Measurements from ENCODE around the gene DGKA.
"Not testable (repeated sequence)": the region's sequence is repeated elsewhere in the genome, so short reads cannot be mapped to it uniquely, and the experiment has no call there.

Gene DGKA

DNA sequence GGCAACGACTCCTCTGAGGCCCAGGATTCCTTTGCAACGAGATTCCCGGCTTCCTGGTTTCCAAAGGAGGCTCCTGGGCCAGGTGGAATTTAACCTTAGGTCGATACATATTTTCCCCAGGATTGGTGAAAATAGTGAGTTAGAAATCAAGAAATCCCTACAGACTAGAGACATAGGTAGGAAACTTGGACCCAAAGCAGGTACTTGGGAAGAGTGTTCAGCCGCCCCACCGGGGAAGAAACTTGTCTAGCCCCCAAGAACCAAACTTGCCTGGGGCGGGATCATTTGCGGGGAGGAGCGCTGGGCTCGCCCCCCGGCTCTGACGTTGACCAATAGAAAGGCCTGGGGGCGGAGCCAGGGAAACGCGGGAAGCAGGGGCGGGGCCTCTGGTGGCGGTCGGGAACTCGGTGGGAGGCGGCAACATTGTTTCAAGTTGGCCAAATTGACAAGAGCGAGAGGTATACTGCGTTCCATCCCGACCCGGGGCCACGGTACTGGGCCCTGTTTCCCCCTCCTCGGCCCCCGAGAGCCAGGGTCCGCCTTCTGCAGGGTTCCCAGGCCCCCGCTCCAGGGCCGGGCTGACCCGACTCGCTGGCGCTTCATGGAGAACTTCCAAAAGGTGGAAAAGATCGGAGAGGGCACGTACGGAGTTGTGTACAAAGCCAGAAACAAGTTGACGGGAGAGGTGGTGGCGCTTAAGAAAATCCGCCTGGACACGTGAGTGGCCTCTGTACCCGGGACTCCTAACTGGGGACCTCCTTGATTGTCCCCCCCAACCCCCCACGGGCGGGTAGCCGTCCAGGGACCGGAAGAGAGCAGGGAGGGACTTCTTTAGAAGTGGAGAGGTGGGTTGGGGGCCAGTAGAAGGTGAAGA is 35.7 kb downstream of the DGKA start, which contains the start of gene CDK2:
Gene CDK2, plus strand, starts transcription at position 423 of the 874 bp plus-strand sequence. Its CDS starts 179 bp downstream, at position 602.
- DNase-seq (ENCODE audit: low read depth in 2 of 2, low spot score in 1 of 2), result peak; percentile 80 to 81

DNA sequence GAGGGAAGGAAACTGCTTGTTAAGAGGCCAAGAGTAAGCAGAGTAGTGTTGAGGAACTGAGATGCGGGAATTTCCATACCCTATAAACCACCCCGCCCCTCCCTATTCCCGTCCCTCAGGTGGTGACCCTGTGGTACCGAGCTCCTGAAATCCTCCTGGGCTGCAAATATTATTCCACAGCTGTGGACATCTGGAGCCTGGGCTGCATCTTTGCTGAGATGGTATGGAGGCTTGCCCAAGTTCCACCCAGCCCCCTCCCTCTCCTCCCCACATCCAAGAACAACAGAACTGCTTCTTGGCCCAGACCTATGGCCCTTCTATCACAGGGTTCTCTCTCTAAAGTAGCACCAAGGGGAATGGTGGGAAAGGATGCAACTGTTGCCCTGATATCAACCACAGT is 38.4 kb downstream of the DGKA start:
- no peak for DNase-seq (ENCODE audit: low read depth in 2 of 2, low spot score in 1 of 2)

- DNase-seq (ENCODE audit: low read depth in 2 of 2, low spot score in 1 of 2), result no peak
Measured at GRCh38 chr12:55970775-55971174, 39.8 kb downstream of the DGKA start.

DNA sequence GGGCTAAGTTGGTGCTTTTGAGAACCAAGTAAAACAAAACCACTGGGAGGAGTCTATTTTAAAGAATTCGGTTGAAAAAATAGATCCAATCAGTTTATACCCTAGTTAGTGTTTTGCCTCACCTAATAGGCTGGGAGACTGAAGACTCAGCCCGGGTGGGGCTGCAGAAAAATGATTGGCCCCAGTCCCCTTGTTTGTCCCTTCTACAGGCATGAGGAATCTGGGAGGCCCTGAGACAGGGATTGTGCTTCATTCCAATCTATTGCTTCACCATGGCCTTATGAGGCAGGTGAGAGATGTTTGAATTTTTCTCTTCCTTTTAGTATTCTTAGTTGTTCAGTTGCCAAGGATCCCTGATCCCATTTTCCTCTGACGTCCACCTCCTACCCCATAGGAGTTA is 41.1 kb downstream of the DGKA start:
- no peak for DNase-seq (ENCODE audit: low read depth in 2 of 2, low spot score in 1 of 2)

DNA sequence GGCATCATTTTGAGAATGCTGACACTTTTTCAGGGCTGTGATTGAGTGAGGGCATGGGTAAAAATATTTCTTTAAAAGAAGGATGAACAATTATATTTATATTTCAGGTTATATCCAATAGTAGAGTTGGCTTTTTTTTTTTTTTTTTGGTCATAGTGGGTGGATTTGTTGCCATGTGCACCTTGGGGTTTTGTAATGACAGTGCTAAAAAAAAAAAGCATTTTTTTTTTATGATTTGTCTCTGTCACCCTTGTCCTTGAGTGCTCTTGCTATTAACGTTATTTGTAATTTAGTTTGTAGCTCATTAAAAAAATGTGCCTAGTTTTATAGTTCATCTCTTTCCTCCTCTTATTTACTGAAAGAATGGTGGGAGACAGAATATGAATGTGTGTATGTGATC is 41.5 kb downstream of the DGKA start:
- DNase-seq (ENCODE audit: low read depth in 2 of 2, low spot score in 1 of 2), result no peak

DNA sequence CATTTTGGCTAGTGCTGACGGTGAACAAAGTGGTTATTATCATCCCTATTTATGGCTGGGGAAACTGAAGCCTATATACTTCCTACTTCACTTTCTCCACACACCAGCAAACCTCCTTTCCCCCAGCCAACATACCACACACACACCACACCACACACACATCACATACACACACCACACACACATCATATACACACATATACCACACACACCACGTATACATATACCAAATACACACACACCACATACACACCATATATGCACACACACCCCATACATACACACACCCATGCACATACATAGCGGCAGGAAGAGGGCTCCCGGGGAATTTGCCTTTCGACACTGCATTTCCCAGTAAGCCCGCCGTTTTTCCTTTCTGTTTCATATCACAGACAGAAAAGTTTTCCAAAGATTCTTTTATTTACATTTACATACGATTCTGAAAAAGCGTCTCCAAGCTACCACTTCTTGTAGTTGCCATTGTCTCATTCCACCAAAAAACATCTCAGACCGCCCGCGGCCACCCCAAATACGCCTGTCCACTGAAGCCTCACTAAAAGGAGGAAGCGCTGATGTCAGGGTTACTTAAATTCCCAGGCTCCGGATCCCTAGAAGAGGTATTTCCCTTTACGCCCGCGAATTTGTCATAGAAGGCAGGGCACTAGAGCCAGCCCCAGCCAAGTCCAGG is 42.1 kb downstream of the DGKA start:
- DNase-seq (ENCODE audit: low read depth in 2 of 2, low spot score in 1 of 2), result no peak

DNA sequence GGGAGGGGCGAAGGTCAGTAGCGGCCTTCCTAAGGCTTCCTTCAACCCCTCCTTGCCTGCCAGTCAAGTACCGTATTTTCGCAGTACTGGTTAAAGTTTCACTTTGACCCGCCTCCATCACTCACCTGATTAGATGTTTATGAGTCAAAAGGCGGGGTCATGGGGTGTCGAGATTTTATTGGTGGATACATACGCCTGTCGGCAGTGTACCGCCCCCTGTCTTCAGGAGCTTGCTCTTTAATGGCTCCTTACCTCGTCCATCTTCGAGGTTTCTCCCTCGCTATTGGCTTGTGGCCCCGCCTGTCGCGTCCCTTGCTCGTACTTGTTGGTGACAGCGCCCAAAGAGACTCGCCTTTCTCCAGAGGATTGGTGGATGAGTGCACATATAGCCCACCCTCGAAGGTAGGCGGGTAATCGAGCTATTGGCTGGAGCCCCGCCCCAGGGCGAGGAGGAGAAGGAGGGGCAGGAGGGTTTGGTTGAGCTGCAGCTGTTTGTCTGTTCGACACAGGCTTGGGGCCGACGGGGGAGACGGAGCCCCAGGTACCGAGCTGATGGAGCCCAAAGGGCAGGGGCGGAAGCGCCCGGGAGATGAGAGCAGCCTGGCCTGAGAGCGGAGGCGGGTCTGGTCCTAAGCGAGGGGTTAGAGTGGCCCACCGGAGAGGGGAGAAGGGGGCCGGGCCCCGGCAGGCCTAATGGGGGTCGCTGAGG is 42.8 kb downstream of the DGKA start, which contains the start of gene RAB5B:
Gene RAB5B, plus strand, starts transcription at position 480 of the 709 bp plus-strand sequence. CDS start 12,883 bp downstream, outside the sequence.
- peak; percentile 87 to 96 for DNase-seq (ENCODE audit: low read depth in 2 of 2, low spot score in 1 of 2)

- no peak for DNase-seq (ENCODE audit: low read depth in 2 of 2, low spot score in 1 of 2)
Measured at GRCh38 chr12:55974308-55974730, 43.4 kb downstream of the DGKA start.

- DNase-seq (ENCODE audit: low read depth in 2 of 2, low spot score in 1 of 2), result no peak
Measured at GRCh38 chr12:55978393-55978792, 47.4 kb downstream of the DGKA start.

- no peak for DNase-seq (ENCODE audit: low read depth in 2 of 2, low spot score in 1 of 2)
Measured at GRCh38 chr12:55979069-55979468, 48.1 kb downstream of the DGKA start.

GRCh38 chr12:55981882-55982281 is 50.9 kb downstream of the DGKA start:
- DNase-seq (ENCODE audit: low read depth in 2 of 2, low spot score in 1 of 2), result not testable (repeated sequence)

- DNase-seq (ENCODE audit: low read depth in 2 of 2, low spot score in 1 of 2), result no peak
Measured at GRCh38 chr12:55982319-55982936, 51.5 kb downstream of the DGKA start.

- no peak for DNase-seq (ENCODE audit: low read depth in 2 of 2, low spot score in 1 of 2)
Measured at GRCh38 chr12:55983232-55983842, 52.4 kb downstream of the DGKA start.

- no peak for DNase-seq (ENCODE audit: low read depth in 2 of 2, low spot score in 1 of 2)
Measured at GRCh38 chr12:55984861-55985260, 53.9 kb downstream of the DGKA start.

DNA sequence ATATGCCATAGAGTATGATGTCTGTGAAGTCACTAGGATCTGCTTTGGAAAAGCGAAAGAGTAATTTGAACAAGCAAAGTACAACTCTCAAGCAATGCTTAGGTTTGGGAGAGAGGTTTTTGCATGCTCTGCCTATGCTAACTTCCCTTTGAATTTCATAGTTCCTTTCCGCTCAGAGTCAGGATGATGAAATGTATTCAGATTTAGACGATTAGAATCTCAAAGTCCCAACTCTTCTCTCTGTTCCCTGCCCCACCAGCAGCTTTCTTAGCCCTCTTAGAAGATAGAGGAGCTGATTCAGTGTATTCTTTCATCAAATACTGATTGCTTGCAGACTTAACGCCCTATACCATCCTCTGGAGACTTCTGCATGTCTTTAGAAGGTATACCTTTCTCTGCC is 54.4 kb downstream of the DGKA start:
- DNase-seq (ENCODE audit: low read depth in 2 of 2, low spot score in 1 of 2), result no peak

- not testable (repeated sequence) for DNase-seq (ENCODE audit: low read depth in 2 of 2, low spot score in 1 of 2)
Measured at GRCh38 chr12:55985976-55986375, 55.0 kb downstream of the DGKA start.

DNA sequence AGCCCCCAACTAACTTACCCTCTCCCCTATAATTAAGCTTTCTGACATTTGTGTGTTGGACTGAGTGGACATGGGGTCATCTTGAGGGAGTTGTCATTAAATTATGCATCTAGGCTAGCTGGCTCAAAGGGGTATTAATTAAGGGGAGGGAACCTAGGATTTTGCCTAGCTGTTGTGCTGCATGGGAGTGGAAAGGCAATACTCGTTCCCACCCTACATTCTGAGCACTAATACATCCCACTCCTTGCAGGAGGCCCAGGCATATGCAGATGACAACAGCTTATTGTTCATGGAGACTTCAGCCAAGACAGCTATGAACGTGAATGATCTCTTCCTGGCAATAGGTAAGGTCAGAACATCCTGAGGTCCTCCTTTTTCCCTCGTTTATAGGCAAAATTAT is 60.1 kb downstream of the DGKA start:
- no peak for DNase-seq (ENCODE audit: low read depth in 2 of 2, low spot score in 1 of 2)

DNA sequence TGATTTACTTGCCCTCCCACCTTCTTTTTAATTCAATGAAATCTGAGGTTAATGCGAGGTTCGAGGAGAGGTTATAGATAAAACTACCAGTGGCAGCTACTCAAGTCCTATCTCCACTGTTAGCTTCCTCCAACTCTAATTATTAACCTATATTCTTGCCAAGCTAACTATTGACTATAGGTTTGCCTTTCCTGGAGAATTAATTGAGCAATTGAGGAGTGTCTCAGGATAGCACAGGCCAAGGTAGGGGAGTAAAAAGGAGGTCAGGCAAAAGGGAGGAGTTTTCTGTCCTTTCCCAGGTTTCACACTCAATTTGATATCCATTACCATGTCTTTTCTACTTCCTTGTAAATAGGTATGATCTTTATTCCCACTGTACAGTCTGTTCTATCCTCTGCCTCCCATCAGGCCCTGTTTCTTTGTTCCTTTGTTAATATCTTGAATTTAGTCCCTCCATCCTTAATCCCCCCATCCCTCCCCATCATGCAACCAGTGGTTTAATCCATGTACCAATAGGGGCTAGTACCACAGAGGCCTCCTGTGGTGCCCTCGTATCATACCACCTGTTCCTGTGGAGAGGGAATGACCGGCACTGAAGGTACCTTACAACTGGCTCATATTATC is 62.4 kb downstream of the DGKA start:
- no peak for DNase-seq (ENCODE audit: low read depth in 2 of 2, low spot score in 1 of 2)

DNA sequence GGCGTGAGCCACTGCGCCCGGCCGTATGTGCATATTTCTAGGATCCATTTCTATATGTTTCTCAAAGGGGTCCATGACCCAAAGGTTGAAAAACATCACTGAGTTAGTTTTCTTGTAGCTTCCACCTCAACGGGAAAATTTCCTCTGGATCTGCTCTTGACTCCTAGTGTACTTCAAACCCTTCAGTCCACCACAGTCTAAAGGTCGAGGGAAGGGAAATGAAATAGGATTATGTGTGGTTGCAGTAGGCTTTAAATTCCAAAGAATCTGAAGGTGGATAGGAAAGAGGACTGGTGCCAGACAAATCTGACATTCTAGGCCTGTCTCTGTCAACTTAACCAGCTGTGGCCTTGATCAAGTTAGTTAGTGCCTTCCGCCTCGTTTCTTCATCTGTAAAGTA is 64.4 kb downstream of the DGKA start:
- no peak for DNase-seq (ENCODE audit: low read depth in 2 of 2, low spot score in 1 of 2)

- DNase-seq (ENCODE audit: low read depth in 2 of 2, low spot score in 1 of 2), result peak; percentile 36 to 45
Measured at GRCh38 chr12:55996201-55996714, 65.3 kb downstream of the DGKA start.

All from stimulated activated CD8-positive, alpha-beta memory T cell treated with anti-CD3 and anti-CD28 coated beads, Interleukin-4, amount 100 ng/mL, for 1 hour (primary cell).